CD4-positive, alpha-beta T cell (primary cell): ENCODE measurements around the gene LRRTM4. TPM values are rescaled to one million over a fixed set of nuclear protein-coding genes. Genes with fewer than 3 reads are reported as not detected.

Experiments
- ATAC-seq: fragments of 200-7000 bp; cut with Tn5 transposase; one replicate; pipeline ENCODE4 v1.10.0; 2022; ENCODE audit warnings: mild to moderate bottlenecking; ENCODE audit not compliant: poor library complexity
- CTCF ChIA-PET: fragments of 350-600 bp; sonication (Branson Sonifier 250); formaldehyde crosslinking; loops from one replicate; lab custom pipeline; 2021; ENCODE audit warnings: antibody characterized with exemption, inconsistent platforms; lab: Charles Lee
- POLR2A ChIA-PET: fragments of 350-600 bp; sonication (Branson Sonifier 250); formaldehyde crosslinking; loops from one replicate; lab custom pipeline; 2021; ENCODE audit warnings: antibody characterized with exemption, inconsistent platforms; lab: Charles Lee
- DNase-seq, 14 experiments: peaks; one replicate each; pipeline ENCODE4 v3.0.0-alpha.2; 2013 to 2020; ENCODE audit warnings: mixed read lengths in 2 of 14
- H3K27ac ChIP-seq, 2 donors: one replicate each; pipeline versions ENCODE4 v1.5.1 to v1.7.0; 2013; ENCODE audit warnings: low read length in 2 of 2, low read depth in 1 of 2, mild to moderate bottlenecking in 1 of 2
- H3K27me3 ChIP-seq, 2 experiments: 1 replicate in 1 of 2; 2 replicates in 1 of 2; pipeline versions ENCODE4 v1.6.1 to v1.7.0; 2013; ENCODE audit warnings: low read length in 2 of 2, control low read depth in 1 of 2, mild to moderate bottlenecking in 1 of 2, moderate library complexity in 1 of 2; ENCODE audit not compliant: insufficient read depth in 2 of 2, control insufficient read depth in 1 of 2
- H3K36me3 ChIP-seq: one replicate; pipeline ENCODE4 v1.6.1; 2013; ENCODE audit warnings: low read length, control low read depth; ENCODE audit not compliant: insufficient read depth
- H3K4me1 ChIP-seq: one replicate; pipeline ENCODE4 v1.6.1; 2013; ENCODE audit warnings: low read length, control low read depth; ENCODE audit not compliant: insufficient read depth
- H3K4me3 ChIP-seq: one replicate; pipeline ENCODE4 v1.5.1; 2013; ENCODE audit warnings: mild to moderate bottlenecking, low read length, moderate library complexity
- H3K9me3 ChIP-seq, 2 experiments: 1 replicate in 1 of 2; 2 replicates in 1 of 2; pipeline versions ENCODE4 v1.6.1 to v1.7.0; 2013; ENCODE audit warnings: low read length in 2 of 2, mild to moderate bottlenecking in 2 of 2, control low read depth in 1 of 2, moderate library complexity in 1 of 2; ENCODE audit not compliant: control insufficient read depth in 1 of 2, insufficient read depth in 1 of 2
- H3K27ac Mint-ChIP-seq: one replicate; pipeline ENCODE4 v1.8.0; 2020; ENCODE audit warnings: mixed read lengths
- H3K27me3 Mint-ChIP-seq: one replicate; pipeline ENCODE4 v1.8.0; 2021; ENCODE audit warnings: mixed read lengths
- H3K36me3 Mint-ChIP-seq: one replicate; pipeline ENCODE4 v1.8.0; 2021; ENCODE audit warnings: low read depth, mixed read lengths
- H3K4me1 Mint-ChIP-seq: one replicate; pipeline ENCODE4 v1.8.0; 2021; ENCODE audit warnings: low read depth, mixed read lengths
- H3K4me3 Mint-ChIP-seq: one replicate; pipeline ENCODE4 v1.8.0; 2020; ENCODE audit warnings: mild to moderate bottlenecking, mixed read lengths
- H3K9me3 Mint-ChIP-seq: one replicate; pipeline ENCODE4 v1.8.0; 2020; ENCODE audit warnings: mixed read lengths
- intact Hi-C, 2 experiments: fragments of 100-400 bp; cut with DNase I in 1 of 2; cut with micrococcal nuclease in 1 of 2; formaldehyde crosslinking; loops; one replicate each; pipeline versions ENCODE4 v1.15.1 to v1.9.0; 2023 to 2025; cut with DNase I, micrococcal nuclease
- total RNA-seq, 174 experiments: library from RNA in 2 of 174; stranded (reverse) in 2 of 174; gene quantifications; one replicate each; pipeline ENCODE4 v1.2.3 and lab custom pipeline; 2021 to 2026
- TF ChIP-seq, protein P1 (sequence below): fragments of 200-600 bp; IDR thresholded peaks from one replicate; pipeline ENCODE4 v1.8.0; 2022; ENCODE audit warnings: antibody characterized with exemption, mild to moderate bottlenecking

The LRRTM4 gene
- total RNA-seq, 2 experiments from 2014 or later, result not detected

DNA sequence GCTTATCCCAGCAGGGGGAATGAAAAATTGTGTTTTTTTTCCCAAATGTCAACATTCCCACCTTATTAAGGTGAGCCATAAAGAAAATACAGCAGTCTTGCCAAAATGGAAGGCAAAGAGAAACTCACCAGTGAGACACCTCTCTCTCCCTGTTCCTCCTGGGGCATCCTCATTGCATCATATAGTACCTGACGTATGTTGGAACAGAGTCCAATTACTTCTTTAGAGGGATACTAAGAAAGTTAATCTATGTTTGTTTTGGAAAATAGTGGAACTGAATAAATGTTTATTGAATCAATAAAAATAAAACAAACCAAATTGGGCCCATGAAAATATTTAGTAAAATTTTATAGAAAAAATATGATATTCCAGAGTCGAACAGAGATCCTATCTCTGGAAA is 700.4 kb downstream of the LRRTM4 start:
- H3K27me3 ChIP-seq, result no peaks in the 10 kb centered on the region
- H3K36me3 ChIP-seq, result no peaks in the 10 kb centered on the region
- no peak overlapping the region for H3K4me3 ChIP-seq
- Mint-ChIP-seq H3K36me3 (no peaks in the 10 kb centered on the region), H3K27me3 (no peaks in the 10 kb centered on the region), H3K9me3 (no peaks in the 10 kb centered on the region), H3K4me3 (no peak overlapping the region), H3K27ac (no peak overlapping the region), H3K4me1 (no peaks in the 10 kb centered on the region)
- CTCF ChIA-PET, result no interaction called here
- ATAC-seq (no peak), DNase-seq (no peak)
- H3K9me3 ChIP-seq, result no peaks in the 10 kb centered on the region
- POLR2A ChIA-PET, result no interaction called here
- no peak overlapping the region for H3K27ac ChIP-seq
- H3K4me1 ChIP-seq, result no peaks in the 10 kb centered on the region
- TF ChIP-seq, protein P1, sequence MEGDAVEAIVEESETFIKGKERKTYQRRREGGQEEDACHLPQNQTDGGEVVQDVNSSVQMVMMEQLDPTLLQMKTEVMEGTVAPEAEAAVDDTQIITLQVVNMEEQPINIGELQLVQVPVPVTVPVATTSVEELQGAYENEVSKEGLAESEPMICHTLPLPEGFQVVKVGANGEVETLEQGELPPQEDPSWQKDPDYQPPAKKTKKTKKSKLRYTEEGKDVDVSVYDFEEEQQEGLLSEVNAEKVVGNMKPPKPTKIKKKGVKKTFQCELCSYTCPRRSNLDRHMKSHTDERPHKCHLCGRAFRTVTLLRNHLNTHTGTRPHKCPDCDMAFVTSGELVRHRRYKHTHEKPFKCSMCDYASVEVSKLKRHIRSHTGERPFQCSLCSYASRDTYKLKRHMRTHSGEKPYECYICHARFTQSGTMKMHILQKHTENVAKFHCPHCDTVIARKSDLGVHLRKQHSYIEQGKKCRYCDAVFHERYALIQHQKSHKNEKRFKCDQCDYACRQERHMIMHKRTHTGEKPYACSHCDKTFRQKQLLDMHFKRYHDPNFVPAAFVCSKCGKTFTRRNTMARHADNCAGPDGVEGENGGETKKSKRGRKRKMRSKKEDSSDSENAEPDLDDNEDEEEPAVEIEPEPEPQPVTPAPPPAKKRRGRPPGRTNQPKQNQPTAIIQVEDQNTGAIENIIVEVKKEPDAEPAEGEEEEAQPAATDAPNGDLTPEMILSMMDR, result no peak
- intact Hi-C loops, result no loop called here

DNA sequence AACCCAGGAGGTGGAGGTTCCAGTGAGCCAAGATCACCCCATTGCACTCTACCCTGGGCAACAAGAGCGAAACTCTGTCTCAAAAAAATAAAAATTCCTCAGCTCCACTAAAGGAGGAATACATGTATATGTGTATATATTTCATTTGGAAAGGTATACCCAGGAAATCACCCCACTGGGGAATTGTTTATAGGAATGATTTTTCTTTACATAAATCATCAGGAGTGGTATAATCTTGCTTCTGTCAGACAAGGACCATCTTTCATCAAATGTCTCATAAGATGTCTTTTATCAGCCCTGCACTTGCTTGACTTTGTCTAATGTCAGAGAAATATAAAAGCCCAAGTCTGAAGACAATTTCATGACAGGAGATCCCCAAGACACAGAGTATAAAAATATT is 709.1 kb downstream of the LRRTM4 start:
- Mint-ChIP-seq H3K4me3 (no peak overlapping the region), H3K36me3 (no peaks in the 10 kb centered on the region), H3K27ac (no peak overlapping the region), H3K4me1 (no peaks in the 10 kb centered on the region), H3K9me3 (peaks cover 10% of the 10 kb centered on the region), H3K27me3 (no peaks in the 10 kb centered on the region)
- ChIA-PET CTCF (no interaction called here), POLR2A (no interaction called here)
- DNase-seq, result no peak
- TF ChIP-seq, protein P1, result no peak
- no peak for ATAC-seq
- Histone ChIP-seq H3K4me1 (no peaks in the 10 kb centered on the region), H3K27ac (no peak overlapping the region), H3K9me3 (peaks cover under 1 to 4% of the 10 kb centered on the region in 2 experiments), H3K27me3 (no peaks in the 10 kb centered on the region), H3K36me3 (no peaks in the 10 kb centered on the region), H3K4me3 (no peak overlapping the region)
- intact Hi-C loops, result no loop called here

DNA sequence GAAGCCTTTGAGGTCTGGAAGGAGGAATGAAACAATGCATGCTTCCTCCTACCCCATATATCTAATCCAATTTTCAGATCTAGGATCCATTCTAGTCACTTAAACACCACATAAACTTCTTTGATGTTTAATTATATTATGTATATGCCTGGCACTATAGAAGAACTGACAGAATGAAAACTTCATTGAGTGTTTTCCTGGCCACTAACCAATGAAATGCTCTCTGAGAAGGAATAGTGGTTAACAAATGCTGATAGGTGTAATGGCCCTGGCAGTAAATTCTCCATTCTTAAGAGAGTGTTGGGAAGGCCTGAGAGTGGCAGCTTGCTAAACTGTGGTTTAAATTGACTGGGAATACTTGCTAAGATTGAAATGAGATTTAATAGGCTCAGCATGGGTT is 710.0 kb downstream of the LRRTM4 start:
- Histone ChIP-seq H3K27me3 (no peaks in the 10 kb centered on the region), H3K36me3 (no peaks in the 10 kb centered on the region), H3K27ac (no peak overlapping the region), H3K4me3 (no peak overlapping the region), H3K9me3 (peaks cover 4 to 6% of the 10 kb centered on the region in 2 experiments), H3K4me1 (no peaks in the 10 kb centered on the region)
- Mint-ChIP-seq H3K27ac (no peak overlapping the region), H3K4me3 (no peak overlapping the region), H3K4me1 (no peaks in the 10 kb centered on the region), H3K36me3 (no peaks in the 10 kb centered on the region), H3K9me3 (peaks cover 10% of the 10 kb centered on the region), H3K27me3 (no peaks in the 10 kb centered on the region)
- ATAC-seq, result no peak
- TF ChIP-seq, protein P1, result no peak
- ChIA-PET POLR2A (no interaction called here), CTCF (no interaction called here)
- intact Hi-C loops, result no loop called here
- no peak for DNase-seq
